Loucy (cell line): ENCODE results near the gene RUNX1.

Experiments used
- H2AFZ ChIP-seq: fragments of 200-600 bp; sonication (generic); 2 replicates; pipeline ENCODE4 v1.6.0; 2016; ENCODE audit warnings: antibody characterized with exemption, mild to moderate bottlenecking, low read length, moderate library complexity
- H3F3A ChIP-seq: fragments of 200-600 bp; 2 replicates; pipeline ENCODE4 v1.6.0; 2016; ENCODE audit warnings: antibody characterized with exemption, low read depth, mild to moderate bottlenecking
- H3K27me3 ChIP-seq: fragments of 200-600 bp; sonication (generic); 2 replicates; pipeline ENCODE4 v1.6.1; 2014; ENCODE audit warnings: low read length, mild to moderate bottlenecking; ENCODE audit not compliant: insufficient read depth, poor library complexity, severe bottlenecking
- H3K36me3 ChIP-seq: fragments of 200-600 bp; sonication (generic); 2 replicates; pipeline ENCODE4 v1.6.1; 2016; ENCODE audit warnings: low read length; ENCODE audit not compliant: insufficient read depth
- H3K4me1 ChIP-seq: fragments of 200-600 bp; sonication (generic); 2 replicates; pipeline ENCODE4 v1.5.1; 2014; ENCODE audit warnings: low read length, mild to moderate bottlenecking; ENCODE audit not compliant: insufficient read depth, poor library complexity, severe bottlenecking
- H3K4me2 ChIP-seq: fragments of 200-600 bp; sonication (generic); 2 replicates; pipeline ENCODE4 v1.6.0; 2014; ENCODE audit warnings: antibody characterized with exemption, low read length, low read depth, mild to moderate bottlenecking; ENCODE audit not compliant: poor library complexity, severe bottlenecking
- H3K4me3 ChIP-seq: fragments of 200-600 bp; sonication (generic); 2 replicates; pipeline ENCODE4 v1.5.1; 2014; ENCODE audit warnings: low read length, mild to moderate bottlenecking, mixed read lengths; ENCODE audit not compliant: poor library complexity, severe bottlenecking
- H3K79me2 ChIP-seq: fragments of 200-600 bp; sonication (generic); 2 replicates; pipeline ENCODE4 v1.6.1; 2014; ENCODE audit warnings: low read length; ENCODE audit not compliant: insufficient read depth
- H3K9ac ChIP-seq: fragments of 200-600 bp; sonication (generic); 2 replicates; pipeline ENCODE4 v1.6.0; 2014; ENCODE audit warnings: mild to moderate bottlenecking, low read depth, low read length, moderate library complexity; ENCODE audit not compliant: poor library complexity, severe bottlenecking
- H3K9me2 ChIP-seq: fragments of 200-600 bp; sonication (generic); replicated peaks from 2 replicates; pipeline ENCODE4 v1.6.1; 2016; ENCODE audit warnings: low read depth, low read length, mixed read lengths
- H3K9me3 ChIP-seq: fragments of 200-600 bp; sonication (generic); 2 replicates; pipeline ENCODE4 v1.6.1; 2014; ENCODE audit warnings: mild to moderate bottlenecking, antibody characterized with exemption, low read length, low read depth; ENCODE audit not compliant: insufficient read depth
- H4K20me1 ChIP-seq: fragments of 200-600 bp; sonication (generic); 2 replicates; pipeline ENCODE4 v1.6.0; 2014; ENCODE audit warnings: antibody characterized with exemption, low read length, mild to moderate bottlenecking; ENCODE audit not compliant: insufficient read depth, poor library complexity, severe bottlenecking
- CTCF ChIP-seq: fragments of 200-600 bp; sonication (generic); conservative IDR thresholded peaks from 2 replicates; pipeline ENCODE4 v1.5.1; 2014; ENCODE audit warnings: mild to moderate bottlenecking, antibody characterized with exemption, low read length
- EZH2phosphoT487 ChIP-seq: fragments of 200-600 bp; IDR thresholded peaks from 2 replicates; pipeline ENCODE4 v1.6.1; 2018; ENCODE audit warnings: antibody characterized with exemption, mild to moderate bottlenecking, moderate library complexity, borderline replicate concordance

Gene RUNX1

DNA sequence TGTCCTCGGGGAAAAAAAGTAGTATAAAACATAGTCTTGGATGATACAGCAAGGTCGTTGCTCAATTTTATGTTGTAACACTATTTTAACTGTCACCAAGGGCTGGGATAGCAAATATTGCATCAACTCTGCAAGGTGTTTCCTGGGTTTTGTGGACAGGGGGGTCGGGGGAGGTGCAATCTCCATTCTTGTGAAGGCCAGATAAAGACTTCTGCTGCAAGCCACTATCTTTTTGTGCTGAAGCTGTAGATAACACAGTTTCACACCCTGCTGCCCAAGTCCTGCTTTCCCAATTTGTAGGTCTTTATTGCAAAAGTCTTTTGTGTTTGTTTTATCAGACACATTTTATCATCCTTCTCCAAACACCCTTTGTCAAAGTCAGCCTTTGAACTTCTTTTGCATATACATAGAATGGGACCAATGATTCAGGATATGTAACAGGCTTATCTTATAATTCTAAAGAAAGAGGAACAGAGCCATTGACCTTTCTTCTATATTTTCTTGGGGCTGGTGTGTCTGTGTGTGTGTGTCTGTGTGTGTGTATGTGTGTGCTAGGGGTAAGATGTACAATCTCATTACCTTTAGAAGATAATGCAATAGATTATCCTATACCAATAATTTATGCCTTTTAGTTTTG lies 140.6 kb downstream of the RUNX1 start:
- H3K9ac ChIP-seq, result peak overlapping the region; percentile 84
- H3K4me2 ChIP-seq, result peak overlapping the region; percentile 86

GRCh38 chr21:34907461-34908418 lies 141.4 kb downstream of the RUNX1 start:
- H2AFZ ChIP-seq, result no peak overlapping the region
- peak overlapping the region; percentile 68 for H3K4me3 ChIP-seq
- peaks cover 86% of the 10 kb centered on the region for H3K4me1 ChIP-seq
- H3K27me3 ChIP-seq, result no peaks in the 10 kb centered on the region
- H3K9me2 ChIP-seq, result no peaks in the 10 kb centered on the region
- H3K4me2 ChIP-seq, result peak overlapping the region; percentile 86
- H3F3A ChIP-seq, result peaks cover 30% of the 10 kb centered on the region
- no peak for TF ChIP-seq CTCF
- TF ChIP-seq EZH2phosphoT487, result no peak
- peak overlapping the region; percentile 84 for H3K9ac ChIP-seq
- H3K79me2 ChIP-seq, result peaks cover 88% of the 10 kb centered on the region
- peaks cover 14% of the 10 kb centered on the region; the same call in 1 of the 2 replicates for H3K36me3 ChIP-seq
- H3K9me3 ChIP-seq, result no peaks in the 10 kb centered on the region
- peaks cover 30% of the 10 kb centered on the region for H4K20me1 ChIP-seq

More for the DNA sequence above, 140.6 kb downstream of the RUNX1 start:
- Histone ChIP-seq H3K4me3 (peak overlapping the region; percentile 68), H3K9me3 (no peaks in the 10 kb centered on the region), H3K36me3 (peaks cover 14% of the 10 kb centered on the region; the same call in 1 of the 2 replicates), H4K20me1 (peaks cover 23% of the 10 kb centered on the region), H3F3A (peaks cover 30% of the 10 kb centered on the region), H3K4me1 (peaks cover 85% of the 10 kb centered on the region), H3K27me3 (no peaks in the 10 kb centered on the region), H3K79me2 (peaks cover 88% of the 10 kb centered on the region), H2AFZ (no peak overlapping the region), H3K9me2 (no peaks in the 10 kb centered on the region)
- TF ChIP-seq EZH2phosphoT487 (no peak), CTCF (no peak)

DNA sequence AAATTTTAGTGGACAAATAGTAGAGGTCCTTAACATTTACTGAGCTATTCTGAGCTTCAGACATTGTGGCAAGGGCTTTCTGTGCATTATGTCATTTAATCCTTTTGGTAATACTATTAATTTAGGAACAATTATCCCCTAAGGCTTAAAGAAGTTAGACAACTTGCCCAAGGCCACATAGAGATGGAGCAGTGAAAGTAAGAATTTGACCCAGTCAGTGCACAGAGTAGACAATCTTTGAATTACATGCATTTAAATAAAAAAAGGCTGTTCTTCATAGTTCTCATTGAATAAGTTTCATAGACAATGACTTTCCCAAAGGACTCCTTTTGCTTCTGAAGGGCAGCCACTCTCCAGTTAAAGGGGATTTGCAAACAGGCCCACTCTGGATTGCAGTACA lies 142.7 kb downstream of the RUNX1 start:
- Histone ChIP-seq H3K9me3 (no peaks in the 10 kb centered on the region), H2AFZ (no peak overlapping the region), H3K36me3 (peaks cover 13% of the 10 kb centered on the region; the same call in 1 of the 2 replicates), H3K4me2 (peak overlapping the region; percentile 86), H3K9ac (peak overlapping the region; percentile 84), H3K4me3 (peak overlapping the region; percentile 68), H3K4me1 (peaks cover 77% of the 10 kb centered on the region), H4K20me1 (peaks cover 32% of the 10 kb centered on the region), H3K9me2 (no peaks in the 10 kb centered on the region), H3K27me3 (no peaks in the 10 kb centered on the region), H3K79me2 (peaks cover 88% of the 10 kb centered on the region), H3F3A (peaks cover 30% of the 10 kb centered on the region)
- TF ChIP-seq EZH2phosphoT487 (no peak), CTCF (no peak)
